Thymus (tissue), 11 donors: Measurements from ENCODE around the gene CHD5. TPM values are rescaled to one million over a fixed set of nuclear protein-coding genes. Genes with fewer than 3 reads are reported as not detected.
A peak's percentile ranks its signal among the peaks of the same experiment; 100 is the strongest.

Source experiments
- DNase-seq, 9 donors: peaks; one replicate each; pipeline ENCODE4 v3.0.0-alpha.2; 2013; ENCODE audit warnings: low spot score in 9 of 9, low read depth in 6 of 9, missing footprints in 1 of 9
- H3K27ac ChIP-seq, 2 donors: one replicate each; pipeline ENCODE4 v1.5.1; 2013; ENCODE audit warnings: control low read depth in 1 of 2, low read depth in 1 of 2, low read length in 1 of 2, mild to moderate bottlenecking in 1 of 2, moderate library complexity in 1 of 2
- H3K27me3 ChIP-seq, 2 donors: one replicate each; pipeline ENCODE4 v1.5.1; 2013; ENCODE audit warnings: low read length in 1 of 2; ENCODE audit not compliant: control insufficient read depth in 2 of 2, insufficient read depth in 1 of 2
- H3K36me3 ChIP-seq, 2 donors: one replicate each; pipeline ENCODE4 v1.5.1; 2013; ENCODE audit warnings: low read length in 1 of 2, mild to moderate bottlenecking in 1 of 2, moderate library complexity in 1 of 2; ENCODE audit not compliant: control insufficient read depth in 2 of 2, insufficient read depth in 2 of 2
- H3K4me1 ChIP-seq, 2 donors: one replicate each; pipeline ENCODE4 v1.5.1; 2013; ENCODE audit warnings: low read length in 2 of 2; ENCODE audit not compliant: control insufficient read depth in 2 of 2, insufficient read depth in 2 of 2
- H3K4me3 ChIP-seq, 2 donors: one replicate each; pipeline ENCODE4 v1.5.1; 2013; ENCODE audit warnings: low read length in 2 of 2, control low read depth in 1 of 2, mild to moderate bottlenecking in 1 of 2
- H3K9me3 ChIP-seq, 2 donors: one replicate each; pipeline ENCODE4 v1.5.1; 2013; ENCODE audit warnings: low read length in 1 of 2, mild to moderate bottlenecking in 1 of 2; ENCODE audit not compliant: control insufficient read depth in 2 of 2, insufficient read depth in 1 of 2
- WGBS: extraction: QIAGEN DNeasy Blood & Tissue Kit; methylation state at CpG from one replicate; pipeline ENCODE4 v1.1.7; 2013; 5-methylcytosine and 5-hydroxymethylcytosine counted together
- polyA plus RNA-seq: library from polyadenylated mRNA; stranded (reverse); fragments of 200-250 nt; gene quantifications from one replicate; pipeline ENCODE4 v1.2.3, GENCODE V29; 2013
- total RNA-seq: library from RNA; stranded (reverse); fragments of 120-200 nt; gene quantifications from one replicate; pipeline ENCODE4 v1.2.4, GENCODE V29; 2013
- donor health status: healthy.

Gene CHD5
- total and polyA plus RNA-seq, 2 donors: 0.28 to 0.98 TPM

DNA sequence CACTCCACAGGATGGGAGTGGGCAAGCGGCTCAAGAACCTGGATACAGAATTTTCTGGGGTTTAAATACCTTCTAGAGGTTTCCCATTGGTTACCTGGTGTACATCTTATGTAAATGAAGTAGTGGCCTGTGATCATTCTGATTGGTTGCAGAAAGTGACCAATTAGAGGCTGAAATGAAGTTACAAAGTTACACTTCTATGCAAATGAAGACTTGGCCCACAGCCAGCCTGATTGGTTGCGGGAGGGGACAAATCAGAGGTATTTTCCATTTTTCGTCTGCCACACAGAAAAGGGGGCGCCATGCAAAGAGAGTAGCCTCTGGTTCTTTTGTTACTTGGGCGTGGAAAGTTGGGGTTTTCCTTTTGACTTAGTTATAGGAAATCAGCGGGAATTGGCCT is 125.5 kb downstream of the CHD5 start:
- Histone ChIP-seq H3K9me3 (no peaks in the 10 kb centered on the region), H3K27me3 (no peaks in the 10 kb centered on the region), H3K4me1 (no peaks in the 10 kb centered on the region), H3K36me3 (peaks cover 0 to 18% of the 10 kb centered on the region in 2 donors), H3K4me3 (no peak overlapping the region), H3K27ac (no peak overlapping the region)
- no peak for DNase-seq
- WGBS: 96% methylated on average over 6 of the region's 6 CpGs

DNA sequence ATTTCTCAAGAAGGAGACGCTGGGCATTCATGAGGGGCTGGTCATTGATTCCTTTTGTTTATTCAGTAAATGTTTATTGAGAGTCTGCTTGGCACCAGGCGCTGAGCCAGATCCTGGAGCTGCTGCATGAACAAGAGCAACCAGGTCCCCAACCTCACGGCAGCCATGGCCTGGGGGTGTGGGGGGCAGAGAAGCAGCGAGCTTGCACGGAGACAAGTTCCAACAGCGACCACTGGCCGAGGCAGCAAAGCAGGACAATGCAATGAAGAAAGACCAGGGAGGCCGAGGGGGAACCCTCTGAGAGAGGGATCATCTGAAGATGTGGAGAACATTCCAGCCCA is 126.9 kb downstream of the CHD5 start:
- 91% methylated on average over 8 of the region's 8 CpGs for WGBS
- Histone ChIP-seq H3K4me3 (no peak overlapping the region), H3K9me3 (no peaks in the 10 kb centered on the region), H3K27me3 (no peaks in the 10 kb centered on the region), H3K36me3 (peaks cover 0 to 15% of the 10 kb centered on the region in 2 donors), H3K27ac (no peak overlapping the region), H3K4me1 (no peaks in the 10 kb centered on the region)
- DNase-seq: no peak

DNA sequence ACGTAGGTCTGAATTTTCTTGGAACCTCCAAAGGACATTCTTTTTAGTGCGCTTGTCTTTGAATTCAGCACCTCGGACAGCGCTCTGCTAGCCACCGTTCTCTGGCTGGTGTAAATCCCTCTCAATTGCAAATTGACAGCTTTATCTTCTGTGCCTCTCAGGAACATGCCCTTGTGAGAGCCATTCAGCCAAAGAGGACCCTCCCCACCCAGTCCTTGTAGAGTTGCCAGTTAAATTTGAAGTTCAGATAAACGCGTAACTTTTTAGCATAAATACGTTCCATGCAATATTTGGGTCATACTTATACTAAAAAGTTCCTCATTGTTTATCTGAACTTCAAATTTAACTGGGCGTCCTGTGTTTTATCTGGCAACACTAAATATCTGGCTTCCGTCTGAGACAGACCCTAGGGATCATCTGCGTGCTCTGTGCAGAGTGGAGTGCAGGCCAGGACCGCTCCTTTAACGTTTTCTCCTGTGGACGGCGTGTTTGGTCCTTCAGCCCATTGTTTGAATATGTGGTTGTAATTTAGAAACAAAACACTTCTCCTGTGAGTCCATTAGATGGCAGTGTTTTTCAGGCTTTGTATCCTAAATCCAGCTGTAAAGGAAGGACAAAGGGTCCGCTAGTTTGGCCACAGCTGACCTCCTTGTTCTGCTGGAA is 127.4 kb downstream of the CHD5 start:
- WGBS: 73% methylated on average over 16 of the region's 16 CpGs
- no peaks in the 10 kb centered on the region for H3K4me1 ChIP-seq
- no peaks in the 10 kb centered on the region for H3K27me3 ChIP-seq
- no peak overlapping the region for H3K4me3 ChIP-seq
- DNase-seq: peak; percentile 29 to 77 (median 57)
- H3K9me3 ChIP-seq: no peaks in the 10 kb centered on the region
- H3K27ac ChIP-seq: no peak overlapping the region
- H3K36me3 ChIP-seq: peaks cover 0 to 13% of the 10 kb centered on the region in 2 donors

Other genes starting within 250 kb of the CHD5 start
- gene NPHP4, start 187.9 kb downstream of the CHD5 start, total RNA-seq: 2.5 TPM
- 4.2 TPM for gene NPHP4, start 187.9 kb downstream of the CHD5 start, polyA plus RNA-seq
- 19.0 TPM for gene KCNAB2, start 134.4 kb downstream of the CHD5 start, total RNA-seq
- gene KCNAB2, start 134.4 kb downstream of the CHD5 start, polyA plus RNA-seq: 40.1 TPM
- gene RPL22, start 19.3 kb upstream of the CHD5 start, total RNA-seq: 428 TPM
- 1,043 TPM for gene RPL22, start 19.3 kb upstream of the CHD5 start, polyA plus RNA-seq
- gene RNF207, start 25.8 kb upstream of the CHD5 start, total RNA-seq: 3.0 TPM
- 18.8 TPM for gene RNF207, start 25.8 kb upstream of the CHD5 start, polyA plus RNA-seq
- gene ICMT, start 55.6 kb upstream of the CHD5 start, total RNA-seq: 29.6 TPM
- gene ICMT, start 55.6 kb upstream of the CHD5 start, polyA plus RNA-seq: 21.3 TPM
- 0.99 TPM for gene HES3, start 63.9 kb upstream of the CHD5 start, total RNA-seq
- gene HES3, start 63.9 kb upstream of the CHD5 start, polyA plus RNA-seq: not detected
- gene GPR153, start 80.8 kb upstream of the CHD5 start, total RNA-seq: 1.7 TPM
- gene GPR153, start 80.8 kb upstream of the CHD5 start, polyA plus RNA-seq: 5.6 TPM
- 22.2 TPM for gene ACOT7, start 213.4 kb upstream of the CHD5 start, total RNA-seq
- 14.2 TPM for gene ACOT7, start 213.4 kb upstream of the CHD5 start, polyA plus RNA-seq
- 0.24 TPM for gene HES2, start 239.6 kb upstream of the CHD5 start, total RNA-seq
- gene HES2, start 239.6 kb upstream of the CHD5 start, polyA plus RNA-seq: 2.2 TPM
- gene ESPN, start 244.5 kb upstream of the CHD5 start, total RNA-seq: 1.0 TPM
- 11.8 TPM for gene ESPN, start 244.5 kb upstream of the CHD5 start, polyA plus RNA-seq